ENCODE data around the gene ARFGAP2. TPM values are rescaled to one million over a fixed set of nuclear protein-coding genes. Genes with fewer than 3 reads are reported as not detected.

ARFGAP2 gene
- total and polyA plus RNA-seq, 9 of the 15 experiments (the other 6 are each of a cell fraction or from before 2014, with no cell fraction given) = 29.1 to 140 (median 90.1) TPM

- TF ChIP-seq ZNF253 (CRISPR knock-in tag; conservative IDR thresholded peaks at IDR 0.05) = no peak
- peak; percentile 99 for TF ChIP-seq MTA3 (IDR thresholded peaks at IDR 0.05; ENCODE audit: borderline replicate concordance)
- peak; percentile 58; the same call in 1 of the 2 replicates for TF ChIP-seq SMAD4 (CRISPR knock-in tag; conservative IDR thresholded peaks at IDR 0.05)
- TF ChIP-seq FIP1L1 (IDR thresholded peaks at IDR 0.05; ENCODE audit: low read depth, low read length, poor library complexity, severe bottlenecking) = peak; percentile 51
- no peak for TF ChIP-seq HINFP (tag; conservative IDR thresholded peaks at IDR 0.05; ENCODE audit: low read depth)
- no peak for TF ChIP-seq ZC3H11A (IDR thresholded peaks at IDR 0.05; ENCODE audit: low read depth, low read length)
- TF ChIP-seq SMARCB1 (IDR thresholded peaks at IDR 0.05; ENCODE audit: insufficient read length, low read depth) = no peak
- peak; percentile 73 for TF ChIP-seq ZNF143 (CRISPR knock-in tag; IDR thresholded peaks at IDR 0.05)
- peak; percentile 87 for TF ChIP-seq TAF1 (IDR thresholded peaks at IDR 0.05; ENCODE audit: control insufficient read depth, extremely low read depth, insufficient read depth, low read length, severe bottlenecking)
- TF ChIP-seq MXI1 (IDR thresholded peaks at IDR 0.05; ENCODE audit: low read depth, low read length) = 0 out of 2 replicates have a peak, but pooled peaks have one; percentile 40
- TF ChIP-seq SRSF7 (optimal IDR thresholded peaks at IDR 0.05; ENCODE audit: low read depth, low read length) = no peak
- no peak for TF ChIP-seq PBX2 (CRISPR knock-in tag; IDR thresholded peaks at IDR 0.05; ENCODE audit: low read depth)
- peak; percentile 56 for TF ChIP-seq PBX2 (tag; conservative IDR thresholded peaks at IDR 0.05; ENCODE audit: low read depth)
- TF ChIP-seq ZNF408 (CRISPR knock-in tag; IDR thresholded peaks at IDR 0.05; ENCODE audit: low read depth) = no peak
- TF ChIP-seq CGGBP1 (CRISPR knock-in tag; IDR thresholded peaks at IDR 0.05) = peak; percentile 39; the same call in 1 of the 2 replicates
- TF ChIP-seq ZBED1 (IDR thresholded peaks at IDR 0.05) = 0 out of 2 replicates have a peak, but pooled peaks have one; percentile 27
- no peak for TF ChIP-seq ATF4 (CRISPR knock-in tag; IDR thresholded peaks at IDR 0.05)
- TF ChIP-seq KAT2B (IDR thresholded peaks at IDR 0.05; ENCODE audit: low read depth, low read length) = no peak
- TF ChIP-seq VEZF1 (CRISPR knock-in tag; IDR thresholded peaks at IDR 0.05) = peak; percentile 94
- no peak for TF ChIP-seq ZNF561 (CRISPR knock-in tag; conservative IDR thresholded peaks at IDR 0.05)
- TF ChIP-seq IRF2 (CRISPR knock-in tag; IDR thresholded peaks at IDR 0.05) = no peak
Observed at GRCh38 chr11:47176328-47177228, at the start of gene ARFGAP2 (continued).
